HCT116 (cell line): ENCODE results near the gene VPS26B. TPM values are rescaled to one million over a fixed set of nuclear protein-coding genes. Genes with fewer than 3 reads are reported as not detected.

Experiments used
- ATAC-seq: fragments of 200-7000 bp; cut with Tn5 transposase; 2 replicates; pipeline ENCODE4 v1.9.1; 2020; ENCODE audit warnings: mild to moderate bottlenecking, moderate library complexity
- BruUV-seq: library from RNA; stranded (reverse); fragments of 400-500 nt; replicated peaks from 2 replicates; lab custom pipeline; 2021; lab: Mats Ljungman, UMichigan
- CTCF ChIA-PET: fragments of 300-600 bp; sonication (Branson Sonifier 250); formaldehyde crosslinking; loops from one replicate; lab custom pipeline; 2021; ENCODE audit warnings: antibody characterized with exemption; lab: Charles Lee
- POLR2A ChIA-PET: fragments of 300-600, 350-600 bp; sonication (Branson Sonifier 250); formaldehyde crosslinking; loops from one replicate; lab custom pipeline; 2021; ENCODE audit warnings: antibody characterized with exemption; lab: Charles Lee
- RAD21 ChIA-PET, 2 experiments: fragments of 300-600 bp; sonication (Branson Sonifier 250); formaldehyde crosslinking; loops; one replicate each; lab custom pipeline; 2023; ENCODE audit warnings: low total read pairs in 2 of 2; ENCODE audit not compliant: uncharacterized antibody in 2 of 2, unreplicated experiment in 2 of 2, low non-redundant PET in 1 of 2; lab: Charles Lee
- DNase-seq: peaks from one replicate; pipeline ENCODE4 v3.0.0-alpha.2; 2010; ENCODE audit warnings: low read depth, low spot score
- H2AFZ ChIP-seq: fragments of 200-600 bp; shearing (Covaris generic), sonication (generic); 2 replicates; pipeline ENCODE4 v1.6.1; 2017; ENCODE audit warnings: low read depth, mixed run types, mixed read lengths, antibody characterized with exemption, low read length; ENCODE audit not compliant: poor library complexity, severe bottlenecking
- H3K27ac ChIP-seq: 2 replicates; pipeline ENCODE4 v1.5.1; 2012; ENCODE audit warnings: low read depth, low read length
- H3K27me3 ChIP-seq: fragments of 200-600 bp; sonication (generic); 2 replicates; pipeline ENCODE4 v1.6.1; 2016; ENCODE audit warnings: mixed run types, low read length, mixed read lengths; ENCODE audit not compliant: insufficient read depth
- H3K36me3 ChIP-seq, 2 experiments: fragments of 200-500 bp in 1 of 2; fragments of 200-600 bp in 1 of 2; sonication (Bioruptor generic) in 1 of 2; sonication (generic) in 1 of 2; 2 replicates each; pipeline versions ENCODE4 v1.5.1 to v1.6.1; 2014 to 2016; ENCODE audit warnings: low read length in 2 of 2, inconsistent platforms in 1 of 2, mixed read lengths in 1 of 2, mixed run types in 1 of 2; ENCODE audit not compliant: insufficient read depth in 2 of 2, control insufficient read depth in 1 of 2
- H3K4me1 ChIP-seq, 2 experiments: fragments of 200-600 bp in 1 of 2; sonication (generic) in 1 of 2; 2 replicates each; pipeline versions ENCODE4 v1.5.1 to v1.6.1; 2012 to 2017; ENCODE audit warnings: low read length in 2 of 2, inconsistent platforms in 1 of 2, mild to moderate bottlenecking in 1 of 2, mixed read lengths in 1 of 2, mixed run types in 1 of 2, moderate library complexity in 1 of 2; ENCODE audit not compliant: insufficient read depth in 2 of 2, control insufficient read depth in 1 of 2
- H3K4me2 ChIP-seq: fragments of 200-600 bp; sonication (generic); 2 replicates; pipeline ENCODE4 v1.6.1; 2017; ENCODE audit warnings: mixed run types, low read length, mixed read lengths
- H3K4me3 ChIP-seq, 2 experiments: fragments of 200-600 bp in 1 of 2; sonication (generic) in 1 of 2; replicated peaks in 1 of 2; 2 replicates each; pipeline ENCODE4 v1.5.1; 2011 to 2016; ENCODE audit warnings: low read length in 2 of 2, control low read depth in 1 of 2, low read depth in 1 of 2, mild to moderate bottlenecking in 1 of 2, mixed read lengths in 1 of 2, mixed run types in 1 of 2
- H3K79me2 ChIP-seq: fragments of 200-600 bp; sonication (generic); 2 replicates; pipeline ENCODE4 v1.6.1; 2017; ENCODE audit warnings: mild to moderate bottlenecking, mixed run types, low read length, moderate library complexity, mixed read lengths; ENCODE audit not compliant: insufficient read depth
- H3K9ac ChIP-seq: fragments of 200-600 bp; sonication (generic); 2 replicates; pipeline ENCODE4 v1.6.1; 2016; ENCODE audit warnings: low read length, mixed read lengths
- H3K9me2 ChIP-seq: fragments of 200-600 bp; sonication (generic), shearing (Covaris generic); 2 replicates; pipeline ENCODE4 v1.6.1; 2017; ENCODE audit warnings: mixed run types, mild to moderate bottlenecking, moderate library complexity; ENCODE audit not compliant: insufficient read depth
- H3K9me3 ChIP-seq, 2 experiments: fragments of 200-500 bp in 1 of 2; fragments of 200-600 bp in 1 of 2; sonication (Bioruptor generic) in 1 of 2; sonication (generic) in 1 of 2; 2 replicates each; pipeline ENCODE4 v1.6.1; 2014 to 2017; ENCODE audit warnings: low read length in 2 of 2, mixed read lengths in 2 of 2, inconsistent platforms in 1 of 2, low read depth in 1 of 2, mild to moderate bottlenecking in 1 of 2, mixed run types in 1 of 2, moderate library complexity in 1 of 2; ENCODE audit not compliant: control insufficient read depth in 1 of 2, insufficient read depth in 1 of 2
- H4K20me1 ChIP-seq: fragments of 200-600 bp; sonication (generic), shearing (Covaris generic); 2 replicates; pipeline ENCODE4 v1.6.1; 2017; ENCODE audit warnings: mixed run types, mild to moderate bottlenecking, moderate library complexity; ENCODE audit not compliant: insufficient read depth
- CBX3 ChIP-seq: IDR thresholded peaks from 2 replicates; pipeline ENCODE4 v1.6.1; 2012; ENCODE audit warnings: low read depth
- CEBPB ChIP-seq: IDR thresholded peaks from 2 replicates; pipeline ENCODE4 v1.6.1; 2012; ENCODE audit warnings: low read depth
- EZH2 ChIP-seq: fragments of 200-600 bp; sonication (generic); IDR thresholded peaks from 2 replicates; pipeline ENCODE4 v1.6.1; 2017; ENCODE audit warnings: antibody characterized with exemption, mixed run types
- FOSL1 ChIP-seq: IDR thresholded peaks from 2 replicates; pipeline ENCODE4 v1.6.1; 2012; ENCODE audit warnings: low read depth
- RAD21 ChIP-seq: IDR thresholded peaks from 2 replicates; pipeline ENCODE4 v1.6.1; 2012; ENCODE audit warnings: low read depth, mild to moderate bottlenecking
- SIN3A ChIP-seq: IDR thresholded peaks from 2 replicates; pipeline ENCODE4 v1.6.1; 2012; ENCODE audit warnings: low read depth
- TCF7L2 ChIP-seq: IDR thresholded peaks from 2 replicates; pipeline ENCODE4 v1.7.0; 2011; ENCODE audit warnings: borderline replicate concordance, inconsistent platforms; ENCODE audit not compliant: insufficient read depth, insufficient read length; ENCODE audit errors: extremely low read depth
- YY1 ChIP-seq: IDR thresholded peaks from 2 replicates; pipeline ENCODE4 v1.6.1; 2011; ENCODE audit warnings: low read length, low read depth, moderate library complexity, mild to moderate bottlenecking; ENCODE audit not compliant: insufficient replicate concordance; ENCODE audit errors: extremely low read depth
- intact Hi-C: fragments of 100-400 bp; cut with micrococcal nuclease; formaldehyde crosslinking; loops from 2 replicates; pipeline ENCODE4 v1.10.0; 2022
- total RNA-seq: library from RNA; stranded (reverse); gene quantifications from one replicate; pipeline ENCODE4 v1.2.1, GENCODE V29; 2021; ENCODE audit not compliant: unreplicated experiment
- TF ChIP-seq, protein P1 (sequence below), 3 experiments: fragments of 200-600 bp in 1 of 3; sonication (generic) in 1 of 3; IDR thresholded peaks in 2 of 3; conservative IDR thresholded peaks in 1 of 3; 2 replicates each; pipeline ENCODE4 v1.5.1; 2012 to 2017; ENCODE audit warnings: low read depth in 2 of 3, low read length in 2 of 3, antibody characterized with exemption in 1 of 3, borderline replicate concordance in 1 of 3, control low read depth in 1 of 3, mild to moderate bottlenecking in 1 of 3, mixed read lengths in 1 of 3, mixed run types in 1 of 3, moderate library complexity in 1 of 3; ENCODE audit not compliant: insufficient read depth in 1 of 3
- TF ChIP-seq, protein P2 (sequence below): IDR thresholded peaks from 2 replicates; pipeline ENCODE4 v1.6.1; 2011; ENCODE audit warnings: mild to moderate bottlenecking, low read length, moderate library complexity; ENCODE audit not compliant: insufficient replicate concordance; ENCODE audit errors: extremely low read depth
- TF ChIP-seq, protein P3 (sequence below): IDR thresholded peaks from 2 replicates; pipeline ENCODE4 v1.6.1; 2012

VPS26B gene
- total RNA-seq, 1 experiment from 2014 or later: 26.6 TPM

DNA sequence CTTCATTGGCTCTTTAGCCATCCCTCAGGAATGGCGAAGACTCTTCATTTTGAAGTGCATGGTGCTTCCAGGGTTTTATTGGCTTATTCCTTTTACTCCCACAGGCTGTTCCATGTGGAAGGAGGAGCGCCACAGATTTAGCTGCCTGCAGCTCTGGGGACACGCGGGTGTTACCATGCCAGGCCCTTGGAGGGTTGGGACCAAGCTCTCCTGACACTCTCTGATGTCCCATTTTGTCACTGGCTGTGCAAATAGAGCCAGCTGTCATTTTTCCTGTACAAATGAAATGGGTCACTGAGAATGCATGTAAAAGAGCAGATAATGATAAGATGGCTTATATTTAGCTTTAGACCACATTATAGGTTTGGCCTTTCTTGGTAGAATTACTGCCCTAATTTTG is 19.4 kb downstream of the VPS26B start:
- POLR2A ChIA-PET: no interaction called here

DNA sequence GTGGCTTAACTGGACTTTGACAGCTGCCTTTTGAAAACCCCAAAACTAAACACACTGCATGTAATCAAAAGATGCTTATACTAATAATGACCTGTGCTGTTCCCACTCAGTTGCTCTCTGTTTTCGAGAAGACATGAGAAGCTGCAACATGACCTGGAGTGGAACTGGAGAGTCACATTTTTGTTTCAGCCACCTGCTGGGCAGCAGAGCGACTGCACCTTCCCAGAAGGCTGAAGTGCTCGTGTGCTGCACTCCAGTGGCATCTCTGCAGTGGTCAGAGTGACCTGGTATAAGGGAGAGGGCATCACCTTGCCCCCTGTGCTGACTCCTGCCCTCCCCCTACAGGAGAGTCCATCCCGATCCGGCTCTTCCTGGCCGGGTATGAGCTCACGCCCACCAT is 20.1 kb downstream of the VPS26B start:
- BruUV-seq: no TSS peak
- DNase-seq (no peak), ATAC-seq (peak; percentile 87)
- no peak overlapping the region for H2AFZ ChIP-seq
- ChIA-PET POLR2A (no interaction called here), RAD21 (no interaction called here), CTCF (interaction anchor here (1.4 kb wide), 1 partner anchor 20 kb away, joined by 3 read pairs; the partner anchor contains the start of genes NCAPD3 and VPS26B)
- no peak overlapping the region for H3K9ac ChIP-seq
- peaks cover 19 to 24% of the 10 kb centered on the region in 2 experiments for H3K36me3 ChIP-seq
- no peak overlapping the region for H3K27ac ChIP-seq
- H4K20me1 ChIP-seq: no peaks in the 10 kb centered on the region
- intact Hi-C loops: no loop called here
- no peaks in the 10 kb centered on the region for H3K9me2 ChIP-seq
- H3K4me2 ChIP-seq: no peak overlapping the region
- H3K79me2 ChIP-seq: no peaks in the 10 kb centered on the region
- no peaks in the 10 kb centered on the region for H3K9me3 ChIP-seq
- no peaks in the 10 kb centered on the region for H3K4me1 ChIP-seq
- H3K4me3 ChIP-seq: no peak overlapping the region
- H3K27me3 ChIP-seq: no peaks in the 10 kb centered on the region
- TF ChIP-seq, protein P1, sequence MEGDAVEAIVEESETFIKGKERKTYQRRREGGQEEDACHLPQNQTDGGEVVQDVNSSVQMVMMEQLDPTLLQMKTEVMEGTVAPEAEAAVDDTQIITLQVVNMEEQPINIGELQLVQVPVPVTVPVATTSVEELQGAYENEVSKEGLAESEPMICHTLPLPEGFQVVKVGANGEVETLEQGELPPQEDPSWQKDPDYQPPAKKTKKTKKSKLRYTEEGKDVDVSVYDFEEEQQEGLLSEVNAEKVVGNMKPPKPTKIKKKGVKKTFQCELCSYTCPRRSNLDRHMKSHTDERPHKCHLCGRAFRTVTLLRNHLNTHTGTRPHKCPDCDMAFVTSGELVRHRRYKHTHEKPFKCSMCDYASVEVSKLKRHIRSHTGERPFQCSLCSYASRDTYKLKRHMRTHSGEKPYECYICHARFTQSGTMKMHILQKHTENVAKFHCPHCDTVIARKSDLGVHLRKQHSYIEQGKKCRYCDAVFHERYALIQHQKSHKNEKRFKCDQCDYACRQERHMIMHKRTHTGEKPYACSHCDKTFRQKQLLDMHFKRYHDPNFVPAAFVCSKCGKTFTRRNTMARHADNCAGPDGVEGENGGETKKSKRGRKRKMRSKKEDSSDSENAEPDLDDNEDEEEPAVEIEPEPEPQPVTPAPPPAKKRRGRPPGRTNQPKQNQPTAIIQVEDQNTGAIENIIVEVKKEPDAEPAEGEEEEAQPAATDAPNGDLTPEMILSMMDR (IDR thresholded peaks at IDR 0.05 in 2 of 3, conservative IDR thresholded peaks at IDR 0.05 in 1 of 3; ENCODE audit: borderline replicate concordance in 1 of 3, insufficient read depth in 1 of 3, low read depth in 2 of 3, low read length in 2 of 3): peak; percentile 33 to 60 (median 47); a peak in 5 of 6 replicates
- TF ChIP-seq, protein P2, sequence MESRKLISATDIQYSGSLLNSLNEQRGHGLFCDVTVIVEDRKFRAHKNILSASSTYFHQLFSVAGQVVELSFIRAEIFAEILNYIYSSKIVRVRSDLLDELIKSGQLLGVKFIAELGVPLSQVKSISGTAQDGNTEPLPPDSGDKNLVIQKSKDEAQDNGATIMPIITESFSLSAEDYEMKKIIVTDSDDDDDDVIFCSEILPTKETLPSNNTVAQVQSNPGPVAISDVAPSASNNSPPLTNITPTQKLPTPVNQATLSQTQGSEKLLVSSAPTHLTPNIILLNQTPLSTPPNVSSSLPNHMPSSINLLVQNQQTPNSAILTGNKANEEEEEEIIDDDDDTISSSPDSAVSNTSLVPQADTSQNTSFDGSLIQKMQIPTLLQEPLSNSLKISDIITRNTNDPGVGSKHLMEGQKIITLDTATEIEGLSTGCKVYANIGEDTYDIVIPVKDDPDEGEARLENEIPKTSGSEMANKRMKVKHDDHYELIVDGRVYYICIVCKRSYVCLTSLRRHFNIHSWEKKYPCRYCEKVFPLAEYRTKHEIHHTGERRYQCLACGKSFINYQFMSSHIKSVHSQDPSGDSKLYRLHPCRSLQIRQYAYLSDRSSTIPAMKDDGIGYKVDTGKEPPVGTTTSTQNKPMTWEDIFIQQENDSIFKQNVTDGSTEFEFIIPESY: no peak
- TF ChIP-seq CEBPB: no peak
- no peak for TF ChIP-seq EZH2
- peak; percentile 29; the same call in 1 of the 2 replicates for TF ChIP-seq RAD21
- no peak for TF ChIP-seq SIN3A
- TF ChIP-seq, protein P3, sequence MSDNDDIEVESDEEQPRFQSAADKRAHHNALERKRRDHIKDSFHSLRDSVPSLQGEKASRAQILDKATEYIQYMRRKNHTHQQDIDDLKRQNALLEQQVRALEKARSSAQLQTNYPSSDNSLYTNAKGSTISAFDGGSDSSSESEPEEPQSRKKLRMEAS: no peak
- no peak for TF ChIP-seq YY1

More for the DNA sequence above, 19.4 kb downstream of the VPS26B start:
- Histone ChIP-seq H3K27ac (no peak overlapping the region), H2AFZ (no peak overlapping the region), H3K9ac (no peak overlapping the region), H3K79me2 (no peaks in the 10 kb centered on the region), H4K20me1 (no peaks in the 10 kb centered on the region), H3K4me3 (no peak overlapping the region), H3K4me1 (no peaks in the 10 kb centered on the region), H3K9me3 (no peaks in the 10 kb centered on the region), H3K4me2 (no peak overlapping the region), H3K27me3 (no peaks in the 10 kb centered on the region), H3K9me2 (no peaks in the 10 kb centered on the region), H3K36me3 (peaks cover 20 to 24% of the 10 kb centered on the region in 2 experiments)
- ChIA-PET CTCF (interaction anchor here (1.4 kb wide), 1 partner anchor 19 kb away, joined by 3 read pairs; the partner anchor contains the start of genes NCAPD3 and VPS26B), RAD21 (no interaction called here)
- intact Hi-C loops: no loop called here
- ATAC-seq (no peak), DNase-seq (no peak)
- TF ChIP-seq RAD21 (no peak), YY1 (no peak), CBX3 (no peak), FOSL1 (no peak), TCF7L2 (no peak)
- TF ChIP-seq, protein P1 (IDR thresholded peaks at IDR 0.05 in 2 of 3, conservative IDR thresholded peaks at IDR 0.05 in 1 of 3; ENCODE audit: borderline replicate concordance in 1 of 3, insufficient read depth in 1 of 3, low read depth in 2 of 3, low read length in 2 of 3): no peak
- BruUV-seq: no TSS peak
